HG03175 (cell line): ENCODE data around the gene KIAA1614.

ENCODE experiments used
- ATAC-seq: cut with Tn5 transposase; IDR thresholded peaks from one replicate; pipeline ENCODE4 v1.9.1; 2021; ENCODE audit warnings: mild to moderate bottlenecking, moderate library complexity; ENCODE audit not compliant: unreplicated experiment

The KIAA1614 gene

GRCh38 chr1:180906511-180906910 lies 6.2 kb upstream of the KIAA1614 start:
- no peak for ATAC-seq

DNA sequence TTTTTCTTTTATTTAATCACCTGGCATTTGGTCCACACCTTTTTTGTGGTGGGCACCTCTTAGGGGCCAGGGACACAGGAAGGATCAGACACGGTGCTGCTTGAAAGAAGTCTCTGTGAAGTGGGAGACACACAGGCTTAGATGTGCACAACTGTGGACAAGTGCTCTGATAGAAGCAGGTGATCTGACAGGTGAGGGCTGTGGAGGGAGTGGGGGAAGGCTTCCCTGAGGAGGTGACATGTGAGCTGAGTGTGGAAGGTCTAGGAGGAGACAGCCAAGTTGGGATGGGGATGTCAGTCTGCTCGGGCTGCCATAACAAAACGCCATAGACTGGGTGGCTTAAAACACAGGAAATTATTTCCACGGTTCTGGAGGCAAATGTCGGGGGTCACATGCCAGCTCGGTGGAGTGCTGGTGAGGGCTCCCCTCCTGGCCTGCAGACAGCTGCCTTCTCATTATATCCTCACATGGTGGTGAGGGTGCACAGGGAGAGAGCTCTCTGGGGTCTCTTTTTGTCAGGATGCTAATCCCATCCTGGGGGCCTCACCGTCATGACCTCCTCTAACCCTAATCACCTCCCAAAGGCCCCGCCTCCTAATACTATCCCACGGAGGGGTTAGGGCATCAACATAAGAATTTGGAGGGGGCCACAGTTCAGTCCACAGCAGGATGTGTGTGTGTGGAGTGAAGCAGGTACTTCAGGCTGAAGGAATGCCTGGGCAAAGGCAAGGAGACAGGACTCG lies 5.2 kb upstream of the KIAA1614 start:
- no peak for ATAC-seq

DNA sequence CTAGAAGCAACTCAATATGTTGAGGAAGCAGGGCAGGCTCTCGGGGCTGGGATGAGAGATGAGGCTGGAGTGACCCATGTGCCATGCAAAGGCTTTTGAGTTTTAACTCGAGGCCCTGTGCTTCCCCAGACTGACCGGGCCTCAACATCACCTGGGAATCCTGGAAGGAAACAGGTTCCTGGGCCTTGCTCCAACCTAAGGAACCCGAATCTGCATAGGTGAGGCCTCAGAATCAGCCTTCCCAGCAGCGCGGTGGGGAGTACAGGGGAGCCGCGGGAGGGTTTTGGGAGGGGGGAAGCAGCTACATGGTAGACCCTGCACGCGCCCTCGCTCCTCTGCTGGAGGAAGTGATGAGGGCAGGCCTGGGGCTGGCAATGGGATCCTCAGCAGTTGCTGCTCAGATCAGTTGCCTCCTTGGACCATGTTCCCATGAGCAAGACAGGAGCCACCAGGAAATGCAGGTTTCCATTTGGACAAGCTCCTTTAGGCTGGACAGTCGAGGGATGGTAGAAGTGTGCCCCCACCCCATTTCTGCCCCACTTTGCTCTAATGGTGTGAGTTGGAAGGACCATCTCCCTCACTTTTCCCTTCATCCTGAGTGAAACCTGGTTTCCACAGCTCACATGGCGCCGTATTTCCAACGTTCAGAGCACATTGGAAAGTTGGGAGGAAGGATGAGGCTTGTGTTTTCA lies 4.5 kb upstream of the KIAA1614 start:
- ATAC-seq = no peak

- ATAC-seq = peak; percentile 35
Observed at GRCh38 chr1:180909005-180909414, 3.7 kb upstream of the KIAA1614 start.

- peak; percentile 51 for ATAC-seq
Observed at GRCh38 chr1:180909462-180909976, 3.2 kb upstream of the KIAA1614 start.

DNA sequence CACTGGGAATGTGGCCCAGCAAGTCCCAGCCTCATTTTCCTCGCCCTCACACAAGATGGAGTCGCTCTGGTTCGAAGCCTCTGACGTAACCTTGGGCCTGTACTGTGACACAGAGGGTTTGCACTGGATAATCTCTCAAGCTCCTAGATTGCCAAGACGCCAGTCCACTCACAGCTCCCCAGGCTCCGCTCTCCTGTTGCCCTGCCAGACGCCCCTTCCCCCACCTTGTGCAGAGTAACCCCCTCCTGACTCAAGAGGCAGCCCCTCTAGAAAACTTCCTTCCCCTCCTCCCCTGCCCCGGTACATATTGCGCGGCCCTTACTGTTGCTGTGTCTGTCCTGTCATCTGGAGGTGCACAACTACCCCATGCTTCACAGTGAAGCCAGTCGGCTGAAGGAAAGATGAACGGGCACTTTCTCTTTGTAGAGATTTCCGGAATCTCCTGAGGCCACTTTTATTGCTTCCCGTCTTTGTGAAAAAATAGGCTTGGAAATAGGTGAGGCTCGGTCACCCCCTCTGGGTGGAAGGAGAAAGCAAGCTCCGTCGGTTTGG lies 981 bp upstream of the KIAA1614 start:
- no peak for ATAC-seq

GRCh38 chr1:180912211-180912800 lies 391 bp upstream of the KIAA1614 start:
- peak; percentile 5 for ATAC-seq

DNA sequence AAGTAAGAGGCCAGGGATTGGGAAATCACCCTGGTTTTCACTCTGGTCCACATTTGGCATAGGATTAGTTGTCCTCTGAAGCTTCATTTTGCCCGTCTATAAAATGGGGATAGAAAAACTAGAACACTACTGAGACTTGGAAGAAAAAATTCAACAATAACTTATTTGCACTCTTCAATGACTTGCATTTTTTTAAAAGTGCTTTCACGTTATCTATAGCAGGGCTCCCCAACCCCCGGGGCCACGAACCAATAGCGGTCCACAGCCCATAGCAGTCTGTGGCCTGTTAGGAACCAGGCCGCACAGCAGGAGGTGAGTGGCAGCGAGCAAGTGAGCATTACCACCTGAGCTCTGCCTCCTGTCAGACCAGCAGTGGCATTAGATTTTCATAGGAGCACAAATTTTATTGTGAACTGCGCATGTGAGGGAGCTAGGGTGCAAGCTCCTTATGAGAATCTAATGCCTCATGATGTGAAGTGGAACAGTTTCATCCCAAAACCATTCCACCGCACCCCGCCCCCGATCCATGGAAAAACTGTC lies 2.8 kb downstream of the KIAA1614 start:
- ATAC-seq = no peak

- ATAC-seq = no peak
Observed at GRCh38 chr1:180916012-180916770, 3.5 kb downstream of the KIAA1614 start.

DNA sequence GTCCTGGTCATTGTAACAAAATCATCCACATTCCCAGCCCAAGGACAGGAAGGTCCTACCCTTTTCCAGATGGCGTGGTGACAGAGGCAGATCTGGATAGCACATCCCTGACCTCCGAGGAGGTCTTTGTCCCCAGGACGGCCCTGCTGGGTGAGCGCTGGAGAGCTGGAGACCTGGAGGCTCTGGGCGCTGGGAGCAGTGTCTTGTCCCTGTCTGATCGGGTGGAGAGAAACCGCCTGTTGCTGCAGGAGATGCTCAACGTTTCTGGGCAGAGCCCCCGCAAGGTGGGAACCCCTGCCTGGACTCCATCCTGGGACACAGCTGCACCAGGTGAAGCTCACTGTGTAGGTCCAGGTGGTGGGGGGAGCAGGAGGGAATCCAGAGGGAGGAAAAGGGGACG lies 4.1 kb downstream of the KIAA1614 start:
- ATAC-seq = no peak

DNA sequence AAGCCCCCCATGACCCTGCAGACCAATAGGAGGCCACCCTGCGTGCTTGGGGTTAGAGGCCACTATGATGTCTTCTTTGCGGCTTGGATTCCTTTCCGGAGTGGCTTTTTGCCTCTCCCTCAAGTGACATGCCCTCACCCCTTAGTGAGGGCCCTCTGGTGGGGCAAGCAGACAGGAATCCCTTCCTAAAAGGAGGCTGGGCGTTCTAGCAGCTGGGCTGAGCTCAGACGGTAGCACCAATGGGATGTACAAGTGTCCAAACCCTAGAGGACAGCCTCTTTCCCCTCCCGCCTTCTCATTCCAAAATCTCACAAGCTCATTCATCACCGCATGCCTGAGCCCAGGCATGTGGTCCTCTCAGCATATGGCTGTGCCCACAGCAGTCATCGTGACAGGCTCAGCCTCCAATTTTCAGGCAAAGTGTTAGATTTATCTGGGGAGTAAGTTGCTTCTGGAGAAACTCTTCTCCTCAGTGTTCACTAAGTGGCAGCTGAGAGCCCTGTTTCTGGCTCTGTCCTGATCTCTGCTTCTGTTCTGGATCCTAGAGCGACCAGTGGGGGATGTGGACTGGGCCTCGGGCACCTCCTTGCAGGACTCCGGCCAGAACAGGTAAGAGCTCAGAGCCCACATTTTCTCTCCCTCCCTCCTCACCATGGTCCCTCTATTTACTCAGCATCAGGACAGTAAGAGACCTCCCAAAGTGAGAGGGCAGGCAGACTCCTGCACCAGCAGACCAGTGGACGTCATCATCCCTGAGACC lies 4.8 kb downstream of the KIAA1614 start:
- no peak for ATAC-seq

GRCh38 chr1:180918519-180918918 lies 5.8 kb downstream of the KIAA1614 start:
- ATAC-seq = no peak

- no peak for ATAC-seq
Observed at GRCh38 chr1:180919183-180919700, 6.5 kb downstream of the KIAA1614 start.

GRCh38 chr1:180920193-180920592 lies 7.5 kb downstream of the KIAA1614 start:
- ATAC-seq = no peak

- peak; percentile 35 for ATAC-seq
Observed at GRCh38 chr1:180920702-180921101, 8.0 kb downstream of the KIAA1614 start.

DNA sequence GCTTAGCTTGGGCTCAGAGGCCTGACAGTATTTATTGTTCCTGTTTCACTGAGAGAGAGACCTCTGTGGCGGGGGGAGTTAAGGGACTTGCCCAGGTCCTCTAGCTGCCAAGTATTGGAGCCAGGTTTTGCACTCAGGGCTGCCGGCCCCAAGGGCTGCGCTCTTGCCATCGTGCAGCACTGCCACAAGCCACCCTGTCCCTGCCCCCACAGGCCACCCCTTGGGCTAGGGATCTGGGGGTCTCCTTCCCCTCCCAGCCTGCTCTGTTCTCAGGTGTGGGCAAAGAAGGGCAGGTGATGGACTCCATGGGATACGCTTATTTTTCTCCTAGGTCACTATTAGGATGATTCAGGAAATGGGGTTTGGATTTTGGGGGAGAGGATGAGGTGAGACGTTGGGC lies 8.7 kb downstream of the KIAA1614 start:
- no peak for ATAC-seq

DNA sequence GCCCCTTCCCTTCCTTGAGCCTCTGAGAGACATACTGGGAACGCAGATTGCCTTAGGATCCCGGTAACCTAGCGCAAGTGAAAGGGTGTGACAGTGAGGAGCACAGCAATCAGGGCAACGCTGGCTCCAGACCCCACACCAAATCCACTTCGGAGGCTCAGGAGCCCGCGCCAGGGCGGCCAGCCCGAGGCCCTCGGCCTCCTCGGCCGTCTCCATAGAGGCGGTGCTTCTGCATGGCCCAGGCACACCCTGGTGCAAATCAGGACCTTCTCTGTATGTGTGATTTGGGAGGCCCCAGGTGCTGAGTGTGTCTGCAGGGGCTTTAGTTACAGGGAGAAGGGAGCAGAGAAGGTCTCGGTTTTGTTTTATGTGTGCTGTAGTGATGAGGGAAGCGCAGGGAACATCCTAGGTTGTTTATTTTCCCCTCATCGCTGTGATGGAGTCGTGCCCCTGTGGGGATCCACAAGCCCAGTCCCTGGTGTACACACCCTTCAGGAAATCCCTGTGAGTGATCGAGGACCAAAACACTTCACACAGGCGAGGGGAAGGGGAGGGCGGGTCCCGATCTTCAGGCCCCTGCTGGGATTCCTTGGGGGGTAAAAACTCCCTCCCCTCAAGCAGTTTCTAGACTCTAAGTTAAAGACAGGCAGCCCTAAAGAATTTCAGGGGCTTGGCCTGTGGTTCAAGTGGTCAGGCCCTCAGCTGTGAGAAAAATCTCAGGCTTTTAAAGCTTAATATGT lies 9.4 kb downstream of the KIAA1614 start:
- ATAC-seq = no peak

DNA sequence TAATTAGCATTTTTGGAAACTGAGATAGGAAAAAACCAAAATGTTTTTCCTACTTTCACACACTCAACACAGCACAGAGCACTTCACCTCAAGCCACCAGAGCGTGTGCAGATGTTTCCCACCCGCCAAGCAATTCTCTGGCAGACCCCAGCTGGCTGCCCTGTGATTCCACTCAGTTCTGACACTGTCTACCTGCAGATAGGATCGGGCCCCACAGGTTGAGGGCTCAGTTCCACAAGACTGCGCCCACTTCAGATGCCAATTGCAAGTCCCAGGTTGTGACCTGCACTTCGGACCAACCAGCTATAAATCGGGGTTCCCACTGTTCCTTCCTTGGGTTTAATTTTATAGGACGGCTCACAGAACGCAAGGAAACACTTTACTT lies 9.9 kb downstream of the KIAA1614 start:
- no peak for ATAC-seq
